Stimulated activated naive CD4-positive, alpha-beta T cell (primary cell): Measurements from ENCODE around the gene ST13.
"Not testable (repeated sequence)": the region's sequence is repeated elsewhere in the genome, so short reads cannot be mapped to it uniquely, and the experiment has no call there.

Experiments
- DNase-seq, 6 experiments: peaks; one replicate each; lab custom pipeline; 2025; lab: John Stamatoyannopoulos, UW

The ST13 gene

DNA sequence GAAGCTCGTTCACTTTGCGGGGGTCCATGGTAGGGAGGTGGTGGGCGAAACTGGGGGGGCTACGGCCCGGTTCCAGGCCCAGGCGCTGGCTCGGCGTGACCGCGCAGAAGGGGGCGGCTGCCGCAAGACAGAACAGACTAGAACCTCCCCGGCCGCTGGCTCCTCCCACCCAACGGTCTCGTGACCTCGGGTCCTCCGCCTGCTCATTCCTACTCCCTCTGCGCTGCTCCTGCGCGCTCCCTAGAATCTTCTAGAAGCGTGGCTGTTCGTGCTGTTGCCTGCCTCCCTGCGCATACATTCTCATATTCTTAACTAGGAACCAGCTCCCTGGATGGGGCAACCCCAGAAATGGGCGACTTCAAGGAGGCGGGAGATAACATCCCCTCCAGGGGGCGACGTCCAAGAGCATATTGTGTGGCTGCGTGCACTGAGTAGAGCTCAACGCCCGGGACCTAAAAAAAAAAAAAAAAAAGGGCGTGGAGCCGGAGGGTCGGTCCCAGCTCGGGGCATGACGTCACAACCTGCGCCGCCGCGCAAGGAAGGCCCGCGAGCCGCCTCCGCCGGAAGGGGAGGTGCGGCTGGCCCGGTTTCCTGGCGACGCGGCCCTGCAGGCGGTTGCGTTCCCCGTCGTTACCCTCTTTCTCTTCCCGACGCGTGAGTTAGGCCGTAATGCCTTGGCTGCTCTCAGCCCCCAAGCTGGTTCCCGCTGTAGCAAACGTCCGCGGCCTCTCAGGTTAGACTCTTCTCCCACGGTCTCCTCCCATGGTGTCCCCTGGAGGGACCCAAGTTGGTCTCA is at the start of gene ST13, which contains the start of gene XPNPEP3:
TSS of gene ST13 (minus strand) at position 127 of the 796 bp plus-strand sequence. CDS start at position 28, 99 bp downstream.
TSS of gene XPNPEP3 (plus strand) at position 636 of the 796 bp plus-strand sequence. CDS start at position 670, 34 bp downstream.
- peak; percentile 94 to 100 (median 98) for DNase-seq

DNA sequence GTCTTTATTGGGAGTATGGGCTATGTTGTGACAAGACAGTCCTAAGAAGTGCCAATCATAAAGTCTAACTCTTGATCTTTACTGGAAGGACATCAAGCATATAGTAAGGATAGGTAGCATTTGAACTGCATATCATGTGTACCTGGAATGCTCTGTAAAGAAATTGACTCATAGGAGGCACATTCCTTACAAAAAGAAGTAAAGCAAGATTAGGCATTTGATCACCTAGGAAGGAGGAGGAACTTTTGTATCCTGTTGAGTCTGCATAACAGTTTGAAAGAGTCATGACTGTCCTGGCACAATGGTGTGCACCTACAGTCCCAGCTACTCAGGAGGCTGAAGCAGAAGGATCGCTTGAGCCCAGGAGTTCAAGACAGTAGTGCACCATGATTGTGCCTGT is 47.7 kb upstream of the ST13 start:
- DNase-seq, result no peak

DNA sequence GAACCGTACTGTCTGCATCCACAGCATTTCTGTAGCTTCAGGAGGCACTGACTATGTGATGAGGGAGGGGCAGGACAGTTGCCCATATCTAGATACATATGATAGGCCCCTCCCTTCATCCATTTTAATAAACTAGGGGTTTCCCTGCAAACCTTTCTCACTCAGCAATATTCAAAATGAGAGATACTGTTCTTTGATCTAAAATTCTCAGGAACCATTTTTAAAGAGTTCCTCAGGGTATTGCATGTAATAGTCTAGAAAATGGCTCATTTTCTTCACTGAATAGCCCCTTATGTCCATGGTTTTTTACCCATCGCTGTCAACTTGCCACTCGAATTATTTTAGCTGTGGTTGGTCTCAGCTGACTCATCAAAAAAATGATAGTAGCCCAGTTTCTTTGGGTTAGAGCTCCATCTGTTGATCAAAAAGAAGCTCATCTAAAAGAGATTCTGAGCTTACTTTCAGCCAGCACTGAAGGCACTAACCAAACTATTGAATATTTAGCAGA is 42.5 kb upstream of the ST13 start:
- peak in 3 of 6 experiments; percentile 7 to 45 (median 23) for DNase-seq

DNA sequence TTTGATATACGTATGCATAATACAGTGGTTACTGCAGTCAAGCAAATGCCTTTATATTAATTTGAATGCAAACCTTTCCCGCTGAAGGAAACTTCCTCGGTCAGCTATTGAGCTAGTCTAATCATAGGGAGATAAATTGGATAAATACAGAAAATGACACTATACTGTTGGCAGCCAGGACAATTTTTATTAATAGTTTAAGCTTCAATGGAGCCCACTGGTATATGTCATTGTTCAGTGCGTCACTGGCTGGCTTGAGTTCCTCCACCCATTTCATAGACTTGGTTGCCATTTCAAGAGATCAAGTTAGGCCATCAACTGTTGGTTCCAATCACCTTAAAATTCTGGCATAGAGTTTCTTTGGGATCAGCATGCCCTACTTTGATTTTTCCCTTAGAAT is 38.0 kb upstream of the ST13 start:
- no peak for DNase-seq

DNA sequence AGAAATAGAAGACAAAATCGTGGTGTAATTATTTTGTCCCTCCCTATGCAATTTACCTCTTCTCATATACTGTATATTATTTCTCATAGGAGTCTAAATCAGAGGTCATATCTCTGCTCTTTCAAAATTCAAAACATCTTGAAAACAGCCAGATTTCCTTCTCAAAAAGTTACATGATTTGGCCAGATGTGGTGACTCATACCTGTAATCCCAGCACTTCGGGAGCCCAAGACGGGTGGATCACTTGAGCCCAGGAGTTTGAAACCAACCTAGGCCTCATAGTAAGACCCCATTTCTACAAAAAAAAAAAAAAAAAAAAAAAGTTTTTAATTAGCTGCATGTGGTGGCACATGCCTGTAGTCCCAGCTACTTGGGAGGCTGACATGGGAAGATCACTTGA is 34.4 kb upstream of the ST13 start:
- no peak for DNase-seq

- DNase-seq, result no peak
These were observed 32.7 kb upstream of the ST13 start for GRCh38 chr22:40889116-40889515.

GRCh38 chr22:40878922-40879321 is 22.5 kb upstream of the ST13 start:
- DNase-seq, result no peak

GRCh38 chr22:40877488-40877887 is 21.0 kb upstream of the ST13 start:
- DNase-seq, result no peak

DNA sequence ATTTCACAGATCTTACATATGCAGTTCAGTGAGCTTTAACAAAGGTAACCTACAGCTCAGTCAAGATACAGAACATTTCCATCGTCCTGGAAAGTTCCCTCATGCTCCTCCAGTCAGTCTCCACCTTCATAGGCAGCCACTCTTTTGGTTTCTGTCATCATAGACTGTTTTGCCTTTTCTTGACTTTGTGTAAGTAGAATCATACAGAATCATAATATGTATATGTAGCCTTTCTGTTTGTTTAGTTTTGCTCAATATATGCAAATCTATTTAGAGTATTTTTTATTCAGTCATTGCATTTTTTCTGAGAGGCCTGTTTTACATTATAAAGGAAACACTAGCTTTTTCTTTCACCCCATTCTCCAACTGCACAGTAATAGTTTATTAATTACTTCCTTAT is 20.5 kb upstream of the ST13 start:
- DNase-seq, result no peak

- no peak for DNase-seq
These were observed 18.7 kb upstream of the ST13 start for GRCh38 chr22:40875111-40875510.

DNA sequence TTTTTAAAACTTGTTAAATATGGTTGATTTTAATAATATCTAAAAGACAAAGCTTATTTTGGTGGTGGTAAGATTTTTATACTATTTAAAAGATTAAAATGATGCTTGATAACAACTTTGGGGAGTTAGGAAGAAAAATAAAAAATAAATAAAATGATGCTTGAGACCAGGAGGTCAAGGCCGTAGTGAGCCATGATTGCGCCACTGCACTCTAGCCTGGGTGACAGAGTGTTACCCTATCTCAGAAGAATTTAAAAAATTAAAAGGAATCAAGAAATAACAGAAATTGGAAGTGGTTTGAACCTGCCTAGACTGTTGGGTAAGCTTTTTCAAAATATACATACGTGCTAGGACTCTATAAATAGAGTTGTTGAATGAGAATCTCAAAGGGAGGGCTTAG is 17.6 kb upstream of the ST13 start:
- no peak for DNase-seq

- DNase-seq, result not testable (repeated sequence)
These were observed 11.9 kb upstream of the ST13 start for GRCh38 chr22:40868379-40868778.

DNA sequence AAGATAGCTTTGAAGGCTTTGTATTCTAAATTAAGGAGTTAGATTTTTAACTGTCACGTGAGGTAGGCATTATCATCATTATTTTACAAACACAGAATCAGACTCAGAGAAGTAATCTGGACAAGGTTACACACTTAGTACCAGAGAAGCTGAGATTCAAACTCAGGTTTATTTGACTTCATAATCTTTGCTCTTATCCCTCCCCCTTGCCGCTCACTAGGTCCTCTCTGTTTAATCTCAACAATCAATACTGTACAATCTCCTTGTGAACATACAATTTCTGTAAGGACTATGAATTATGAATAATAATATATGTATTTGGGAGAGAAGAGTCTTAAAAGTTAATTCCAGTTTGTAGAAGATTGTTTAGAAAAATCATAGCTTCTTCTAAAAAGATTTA is 10.7 kb upstream of the ST13 start:
- DNase-seq, result no peak

GRCh38 chr22:40862537-40862936 is 6.1 kb upstream of the ST13 start:
- DNase-seq, result no peak

DNA sequence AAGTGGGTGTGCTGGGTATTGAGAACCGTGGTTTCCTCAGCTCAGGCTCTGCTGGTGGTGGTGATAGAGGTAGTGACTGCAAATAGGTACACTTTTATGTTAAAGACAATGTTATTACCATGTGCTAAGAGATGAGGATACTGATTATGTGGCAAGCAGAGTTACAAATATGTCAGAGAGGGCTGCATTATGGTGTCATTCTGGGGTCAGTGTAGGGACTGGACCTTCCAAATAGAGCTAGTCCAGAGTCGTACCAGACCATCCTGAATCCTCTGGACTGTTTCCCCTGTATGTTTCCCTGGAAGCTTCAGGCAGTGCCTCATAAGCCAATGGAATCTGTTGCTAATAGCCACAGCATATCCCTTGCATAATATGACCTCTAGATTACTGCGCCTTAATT is 5.6 kb upstream of the ST13 start, which contains the start of gene DNAJB7:
TSS of gene DNAJB7 (minus strand) at position 101 of the 400 bp plus-strand sequence. CDS start 119 bp downstream, outside the sequence.
- no peak for DNase-seq

DNA sequence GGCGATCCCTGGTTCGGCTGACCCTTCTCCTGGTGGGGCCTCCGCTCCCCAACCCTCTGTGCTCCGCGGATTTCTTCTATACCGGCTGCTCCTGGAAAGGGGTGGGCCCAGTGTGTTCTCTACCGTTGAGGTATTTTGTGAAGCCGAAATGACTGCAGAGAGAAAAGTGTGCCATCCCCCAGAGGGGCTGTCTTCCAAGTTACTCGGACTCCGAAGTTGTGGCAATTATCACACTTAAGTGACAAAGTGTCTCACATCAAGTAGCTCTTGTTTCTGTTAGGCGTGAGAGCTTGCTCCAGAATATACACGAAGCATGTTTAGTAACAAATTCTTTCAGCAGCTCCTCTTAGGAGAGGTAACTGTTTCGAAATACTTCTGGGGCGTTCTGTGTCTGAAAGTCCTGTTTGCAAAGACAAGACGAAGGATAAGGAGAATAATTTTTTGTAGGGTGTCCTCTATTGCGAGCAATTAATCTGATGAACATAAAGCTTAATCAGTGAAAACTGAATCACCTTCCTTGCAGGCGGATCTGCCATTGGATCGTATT is 943 bp upstream of the ST13 start:
- no peak for DNase-seq

DNA sequence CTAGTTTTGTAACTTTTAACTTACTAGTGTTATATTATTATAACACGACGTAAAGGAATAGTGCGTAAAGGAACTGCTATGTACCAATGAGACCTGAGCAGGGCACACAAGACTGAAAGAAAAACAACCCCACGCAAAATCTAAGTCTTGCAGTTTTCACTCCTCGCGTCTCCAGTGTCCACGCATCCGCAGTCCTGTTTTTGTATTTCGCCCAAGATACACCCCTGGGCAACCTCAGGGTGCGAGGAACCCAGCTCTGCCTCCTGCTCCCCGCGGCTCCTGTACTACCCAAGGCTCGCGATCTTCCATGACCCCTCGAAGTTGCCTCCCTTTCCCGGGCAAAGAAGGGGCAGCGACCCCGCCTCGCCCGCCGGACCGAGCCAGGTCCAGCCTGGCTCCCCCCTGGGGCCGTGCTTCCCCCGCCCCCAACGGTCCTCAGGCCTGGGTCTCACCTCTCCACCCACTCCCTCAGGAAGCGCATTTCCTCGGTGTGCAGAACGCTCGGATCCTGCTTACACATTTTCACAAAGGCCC is 393 bp downstream of the ST13 start:
- peak in 2 of 6 experiments; percentile 52 to 63 for DNase-seq

- peak in 2 of 6 experiments; percentile 13 to 20 for DNase-seq
These were observed 1.1 kb downstream of the ST13 start for GRCh38 chr22:40855071-40855978.

DNA sequence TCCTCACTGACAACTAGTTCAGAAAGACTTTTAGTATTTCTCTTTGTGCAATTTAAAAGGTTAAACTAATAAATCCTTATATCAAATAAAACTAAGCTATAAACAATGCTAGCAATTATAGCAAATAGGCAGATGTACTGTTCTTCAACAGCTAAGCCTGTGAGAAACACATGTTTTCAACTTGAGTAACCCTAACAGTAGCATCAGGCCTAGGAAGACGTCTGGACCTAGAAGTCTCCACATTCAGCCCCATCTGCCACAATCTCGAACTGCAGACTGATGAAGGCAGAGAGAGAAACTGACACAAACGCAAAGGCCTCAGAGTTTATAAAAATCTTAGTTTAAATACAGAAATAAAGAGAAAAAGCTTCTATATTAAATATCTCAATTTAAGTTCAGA is 2.5 kb downstream of the ST13 start:
- no peak for DNase-seq

GRCh38 chr22:40853333-40853732 is 3.1 kb downstream of the ST13 start:
- no peak for DNase-seq

DNA sequence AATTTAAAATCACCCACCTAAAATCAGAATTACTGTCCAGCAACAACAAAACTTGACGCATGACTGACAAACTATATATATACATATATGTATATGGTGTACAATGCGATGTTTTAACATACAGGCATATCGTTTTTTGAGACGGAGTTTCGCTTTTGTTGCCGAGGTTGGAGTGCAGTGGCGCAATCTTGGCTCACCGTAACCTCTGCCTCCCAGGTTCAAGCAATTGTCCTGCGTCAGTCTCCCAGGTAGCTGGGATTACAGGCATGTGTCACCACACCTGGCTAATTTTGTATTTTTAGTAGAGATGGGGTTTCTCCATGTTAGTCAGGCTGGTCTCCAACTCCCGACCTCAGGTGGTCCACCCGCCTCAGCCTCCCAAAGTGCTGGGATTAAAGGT is 10.6 kb downstream of the ST13 start:
- DNase-seq, result not testable (repeated sequence)

DNA sequence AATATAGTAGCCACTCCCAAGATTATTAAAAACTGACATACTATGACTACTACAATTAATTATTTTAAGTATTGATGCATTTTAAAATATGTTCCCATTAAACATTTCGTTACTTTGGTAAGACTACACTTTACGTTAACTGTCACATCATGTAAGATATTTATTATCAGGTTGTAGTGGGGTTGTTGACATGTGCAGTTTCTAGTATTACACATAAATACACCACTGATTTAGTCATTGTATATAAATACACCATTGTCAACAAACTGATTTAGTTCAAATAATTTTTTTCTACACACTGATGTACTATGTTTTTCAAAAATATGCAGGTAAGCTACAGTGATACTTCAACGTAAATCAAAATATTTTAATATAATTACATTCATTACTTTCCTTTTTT is 11.5 kb downstream of the ST13 start:
- no peak for DNase-seq
